IMR-90 (cell line): ENCODE measurements around the gene AMER2. TPM values are rescaled to one million over a fixed set of nuclear protein-coding genes. Genes with fewer than 3 reads are reported as not detected.

Source experiments
- ATAC-seq: fragments of 200-7000 bp; cut with Tn5 transposase; 2 replicates; pipeline ENCODE4 v1.9.1; 2020; ENCODE audit warnings: low read depth, mild to moderate bottlenecking, moderate library complexity
- BruUV-seq: library from RNA; stranded (reverse); fragments of 400-500 nt; replicated peaks from 2 replicates; lab custom pipeline; 2021; lab: Mats Ljungman, UMichigan
- CTCF ChIA-PET: fragments of 300-600 bp; formaldehyde crosslinking; extraction: SDS; loops from one replicate; lab custom pipeline; 2021; ENCODE audit warnings: antibody characterized with exemption; lab: Yijun Ruan, JAX
- POLR2A ChIA-PET: fragments of 300-600 bp; sonication (Branson Sonifier 250); formaldehyde crosslinking; loops from one replicate; lab custom pipeline; 2022; ENCODE audit warnings: antibody characterized with exemption; ENCODE audit not compliant: unreplicated experiment; lab: Charles Lee
- DNase-seq: peaks from one replicate; pipeline ENCODE4 v3.0.0; 2013
- H2AFZ ChIP-seq: replicated peaks from 2 replicates; pipeline ENCODE3; 2013; ENCODE audit warnings: low read length, mild to moderate bottlenecking; ENCODE audit not compliant: poor library complexity
- H2AK5ac ChIP-seq: 2 replicates; pipeline ENCODE4 v1.6.1; 2013; ENCODE audit warnings: low read depth, low read length, inconsistent platforms
- H2AK9ac ChIP-seq: replicated peaks from 2 replicates; pipeline ENCODE3; 2013; ENCODE audit warnings: mild to moderate bottlenecking, low read depth, low read length, moderate library complexity; ENCODE audit not compliant: poor library complexity
- H2BK120ac ChIP-seq: 2 replicates; pipeline ENCODE4 v1.6.1; 2013; ENCODE audit warnings: low read depth, low read length, inconsistent platforms
- H2BK15ac ChIP-seq: 3 replicates; pipeline ENCODE4 v1.6.1; 2013; ENCODE audit warnings: low read depth, low read length, inconsistent platforms
- H2BK20ac ChIP-seq: 2 replicates; pipeline ENCODE4 v1.6.1; 2013; ENCODE audit warnings: low read depth, mild to moderate bottlenecking, inconsistent platforms, low read length, moderate library complexity
- H2BK5ac ChIP-seq: 2 replicates; pipeline ENCODE4 v1.6.1; 2013; ENCODE audit warnings: mild to moderate bottlenecking, low read depth, low read length, inconsistent platforms; ENCODE audit not compliant: poor library complexity, severe bottlenecking
- H3K14ac ChIP-seq: replicated peaks from 2 replicates; pipeline ENCODE4 v1.6.1; 2013; ENCODE audit warnings: low read depth, low read length, inconsistent platforms
- H3K18ac ChIP-seq: 2 replicates; pipeline ENCODE4 v1.6.1; 2013; ENCODE audit warnings: low read depth, low read length, control low read depth
- H3K23ac ChIP-seq: 2 replicates; pipeline ENCODE4 v1.6.1; 2013; ENCODE audit warnings: low read depth, low read length, inconsistent platforms
- H3K27ac ChIP-seq: 2 replicates; pipeline ENCODE4 v1.5.1; 2013; ENCODE audit warnings: mild to moderate bottlenecking, control low read depth, low read length; ENCODE audit not compliant: insufficient read depth
- H3K27me3 ChIP-seq: 2 replicates; pipeline ENCODE4 v1.6.1; 2013; ENCODE audit warnings: low read length; ENCODE audit not compliant: control insufficient read depth, insufficient read depth
- H3K36me3 ChIP-seq: 2 replicates; pipeline ENCODE4 v1.6.1; 2013; ENCODE audit warnings: low read length, mixed read lengths; ENCODE audit not compliant: control insufficient read depth, insufficient read depth
- H3K4ac ChIP-seq: 2 replicates; pipeline ENCODE4 v1.6.1; 2013; ENCODE audit warnings: low read depth, low read length, inconsistent platforms
- H3K4me1 ChIP-seq: 2 replicates; pipeline ENCODE4 v1.6.1; 2013; ENCODE audit warnings: low read length, mixed read lengths; ENCODE audit not compliant: control insufficient read depth, insufficient read depth
- H3K4me2 ChIP-seq: 2 replicates; pipeline ENCODE4 v1.6.1; 2013; ENCODE audit warnings: low read depth, mild to moderate bottlenecking, control low read depth, low read length, moderate library complexity
- H3K4me3 ChIP-seq: 2 replicates; pipeline ENCODE4 v1.5.1; 2013; ENCODE audit warnings: low read depth, mild to moderate bottlenecking, control low read depth, low read length, moderate library complexity; ENCODE audit not compliant: insufficient read depth
- H3K56ac ChIP-seq: 2 replicates; pipeline ENCODE4 v1.6.1; 2013; ENCODE audit warnings: low read length, inconsistent platforms; ENCODE audit not compliant: insufficient read depth; ENCODE audit errors: extremely low read depth
- H3K79me1 ChIP-seq, 2 experiments: 2 replicates each; pipeline ENCODE4 v1.6.1; 2013; ENCODE audit warnings: low read length in 2 of 2, inconsistent platforms in 1 of 2, low read depth in 1 of 2
- H3K9ac ChIP-seq: 2 replicates; pipeline ENCODE4 v1.6.1; 2013; ENCODE audit warnings: low read depth, low read length, control low read depth
- H3K9me1 ChIP-seq: 2 replicates; pipeline ENCODE4 v1.6.1; 2013; ENCODE audit warnings: low read length, inconsistent platforms; ENCODE audit not compliant: insufficient read depth
- H3K9me3 ChIP-seq: 2 replicates; pipeline ENCODE4 v1.6.1; 2013; ENCODE audit warnings: low read length; ENCODE audit not compliant: control insufficient read depth, insufficient read depth
- H4K20me1 ChIP-seq: 2 replicates; pipeline ENCODE4 v1.6.1; 2013; ENCODE audit warnings: low read length, inconsistent platforms; ENCODE audit not compliant: insufficient read depth
- H4K5ac ChIP-seq: 2 replicates; pipeline ENCODE4 v1.6.1; 2013; ENCODE audit warnings: mild to moderate bottlenecking, low read depth, low read length, control low read depth
- H4K8ac ChIP-seq, 2 experiments: 2 replicates each; pipeline ENCODE4 v1.6.1; 2013; ENCODE audit warnings: low read depth in 2 of 2, low read length in 2 of 2, control low read depth in 1 of 2, inconsistent platforms in 1 of 2
- H4K91ac ChIP-seq: 2 replicates; pipeline ENCODE4 v1.6.1; 2013; ENCODE audit warnings: low read depth, low read length, inconsistent platforms; ENCODE audit not compliant: insufficient read depth
- BHLHE40 ChIP-seq: fragments of 150-350 bp; IDR thresholded peaks from 2 replicates; pipeline ENCODE4 v1.6.1; 2016; ENCODE audit warnings: mild to moderate bottlenecking, low read depth, low read length
- FOS ChIP-seq: fragments of 150-350 bp; IDR thresholded peaks from 2 replicates; pipeline ENCODE4 v1.6.1; 2016; ENCODE audit warnings: low read depth, low read length
- MAZ ChIP-seq: IDR thresholded peaks from 2 replicates; pipeline ENCODE4 v1.6.1; 2012; ENCODE audit warnings: low read depth, mild to moderate bottlenecking, low read length, improper control_type of control experiment, moderate library complexity, borderline replicate concordance
- RAD21 ChIP-seq: IDR thresholded peaks from 2 replicates; pipeline ENCODE4 v1.6.1; 2012; ENCODE audit warnings: low read length, improper control_type of control experiment
- RCOR1 ChIP-seq: IDR thresholded peaks from 2 replicates; pipeline ENCODE4 v1.6.1; 2012; ENCODE audit warnings: mild to moderate bottlenecking, low read length, improper control_type of control experiment; ENCODE audit not compliant: insufficient replicate concordance
- RFX5 ChIP-seq: IDR thresholded peaks from 2 replicates; pipeline ENCODE4 v1.8.0; 2012; ENCODE audit warnings: low read depth, mild to moderate bottlenecking, low read length, moderate library complexity
- WGBS, 2 experiments: methylation state at CpG; one replicate each; pipeline versions ENCODE4 v1.1.5 to v1.1.7; 2013; ENCODE audit warnings: missing lambda C conversion rate in 2 of 2; ENCODE audit not compliant: insufficient read length in 1 of 2; ENCODE audit errors: extremely low coverage in 2 of 2; 5-methylcytosine and 5-hydroxymethylcytosine counted together
- dilution Hi-C: fragments of 300-500 bp; cut with HindIII; formaldehyde crosslinking; loops from one replicate; pipeline ENCODE4 v1.14.3; 2018; ENCODE audit warnings: low sequenced_read_pairs; ENCODE audit not compliant: unreplicated experiment
- in situ Hi-C: fragments of 300-500 bp; cut with MboI; formaldehyde crosslinking; loops from 3 replicates; pipeline ENCODE4 v1.14.3; 2019; ENCODE audit warnings: low sequenced_read_pairs, inconsistent platforms, mixed read lengths
- intact Hi-C: fragments of 100-400 bp; cut with micrococcal nuclease; formaldehyde crosslinking; loops from 2 replicates; pipeline ENCODE4 v1.10.0; 2022
- polyA plus RNA-seq, 3 experiments: library from polyadenylated mRNA; depleted of rRNA; stranded (reverse); fragments of >200 nt; gene quantifications; 2 replicates each; pipeline ENCODE4 v1.2.3, GENCODE V29; 2012; ENCODE audit warnings: low replicate concordance in 1 of 3
- total RNA-seq: library from RNA; depleted of rRNA; stranded (reverse); fragments of >200 nt; gene quantifications from 2 replicates; pipeline ENCODE4 v1.2.3, GENCODE V29; 2012
- TF ChIP-seq, protein P1 (sequence below): fragments of 150-350 bp; IDR thresholded peaks from 2 replicates; pipeline ENCODE4 v1.6.1; 2016; ENCODE audit warnings: low read depth, mild to moderate bottlenecking, low read length, moderate library complexity, borderline replicate concordance

The AMER2 gene
- total and polyA plus RNA-seq, 2 of the 4 experiments (the other 2 are of a cell fraction) = not detected

DNA sequence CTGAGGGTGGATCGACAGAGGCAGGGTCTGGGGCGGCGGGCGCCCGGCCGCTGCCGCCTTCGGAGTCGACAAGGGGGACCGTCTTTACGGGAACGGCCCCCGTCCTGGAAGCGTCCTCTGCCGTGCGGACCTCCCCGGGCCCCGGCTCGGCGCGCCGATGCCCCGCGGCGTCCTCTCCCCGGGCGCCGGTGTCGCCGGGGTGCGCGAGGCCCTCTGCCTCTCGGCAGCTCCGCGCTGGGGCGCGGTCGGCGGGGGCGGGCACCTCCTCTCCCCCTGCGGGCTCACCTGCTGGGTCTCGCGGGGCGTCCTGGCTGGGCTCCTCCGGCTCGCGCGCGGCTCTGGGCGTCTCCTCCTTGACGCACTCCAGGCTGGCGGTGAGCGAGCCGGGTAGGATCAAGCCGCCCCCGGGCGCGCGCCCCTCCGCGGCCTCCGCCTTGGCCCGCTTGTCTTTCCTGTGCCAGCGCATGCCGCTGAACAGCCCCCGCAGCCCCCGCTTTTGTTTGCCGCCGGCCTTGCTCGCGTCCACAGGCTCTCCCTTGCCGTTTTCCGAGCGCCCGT, 1.5 kb downstream of the AMER2 start:
- intact Hi-C loops (no loop called here), dilution Hi-C loops (no loop called here), in situ Hi-C loops (no loop called here)
- Histone ChIP-seq H2AK9ac (no peak overlapping the region), H3K56ac (no peak overlapping the region), H2BK20ac (no peak overlapping the region), H4K5ac (no peak overlapping the region), H3K9ac (no peak overlapping the region), H4K91ac (no peak overlapping the region), H2AK5ac (no peak overlapping the region), H3K4me2 (no peak overlapping the region), H3K27me3 (peaks cover 48% of the 10 kb centered on the region), H4K20me1 (no peaks in the 10 kb centered on the region), H3K23ac (no peak overlapping the region), H3K18ac (no peak overlapping the region), H3K14ac (no peak overlapping the region), H2BK5ac (no peak overlapping the region), H3K36me3 (no peaks in the 10 kb centered on the region), H2AFZ (no peak overlapping the region), H3K9me3 (no peaks in the 10 kb centered on the region; the same call in 1 of the 2 replicates), H3K4me3 (no peak overlapping the region), H3K9me1 (no peaks in the 10 kb centered on the region), H2BK120ac (no peak overlapping the region), H3K4me1 (no peaks in the 10 kb centered on the region; the same call in 1 of the 2 replicates), H3K79me1 (no peaks in the 10 kb centered on the region), H3K27ac (no peak overlapping the region), H4K8ac (no peak overlapping the region), H3K4ac (no peak overlapping the region), H2BK15ac (no peak overlapping the region)
- POLR2A ChIA-PET = no interaction called here
- CTCF ChIA-PET = no interaction called here
- 0% methylated on average over 29 of the region's 75 CpGs; no CpG with 5 or more reads in 1 of the 2 experiments for WGBS, 2 experiments
- BruUV-seq = no TSS peak
- no peak; the same call in 1 of the 2 replicates for ATAC-seq
- no peak for DNase-seq
- TF ChIP-seq RFX5 (no peak), RAD21 (no peak), MAZ (no peak), FOS (no peak), RCOR1 (no peak), BHLHE40 (no peak)
- TF ChIP-seq, protein P1, sequence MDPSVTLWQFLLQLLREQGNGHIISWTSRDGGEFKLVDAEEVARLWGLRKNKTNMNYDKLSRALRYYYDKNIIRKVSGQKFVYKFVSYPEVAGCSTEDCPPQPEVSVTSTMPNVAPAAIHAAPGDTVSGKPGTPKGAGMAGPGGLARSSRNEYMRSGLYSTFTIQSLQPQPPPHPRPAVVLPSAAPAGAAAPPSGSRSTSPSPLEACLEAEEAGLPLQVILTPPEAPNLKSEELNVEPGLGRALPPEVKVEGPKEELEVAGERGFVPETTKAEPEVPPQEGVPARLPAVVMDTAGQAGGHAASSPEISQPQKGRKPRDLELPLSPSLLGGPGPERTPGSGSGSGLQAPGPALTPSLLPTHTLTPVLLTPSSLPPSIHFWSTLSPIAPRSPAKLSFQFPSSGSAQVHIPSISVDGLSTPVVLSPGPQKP = no peak
